NCI-H1092 (cell line): ENCODE data around the gene PTGS1.
A peak's percentile ranks its signal among the peaks of the same experiment; 100 is the strongest.
"Not testable (repeated sequence)": the region's sequence is repeated elsewhere in the genome, so short reads cannot be mapped to it uniquely, and the experiment has no call there.

Experiments
- DNase-seq: peaks from one replicate; lab custom pipeline; 2025; lab: John Stamatoyannopoulos, UW

The PTGS1 gene

GRCh38 chr9:122347348-122348287 is 23.2 kb upstream of the PTGS1 start:
- DNase-seq: no peak

GRCh38 chr9:122348288-122348777 is 22.5 kb upstream of the PTGS1 start:
- DNase-seq: no peak

DNA sequence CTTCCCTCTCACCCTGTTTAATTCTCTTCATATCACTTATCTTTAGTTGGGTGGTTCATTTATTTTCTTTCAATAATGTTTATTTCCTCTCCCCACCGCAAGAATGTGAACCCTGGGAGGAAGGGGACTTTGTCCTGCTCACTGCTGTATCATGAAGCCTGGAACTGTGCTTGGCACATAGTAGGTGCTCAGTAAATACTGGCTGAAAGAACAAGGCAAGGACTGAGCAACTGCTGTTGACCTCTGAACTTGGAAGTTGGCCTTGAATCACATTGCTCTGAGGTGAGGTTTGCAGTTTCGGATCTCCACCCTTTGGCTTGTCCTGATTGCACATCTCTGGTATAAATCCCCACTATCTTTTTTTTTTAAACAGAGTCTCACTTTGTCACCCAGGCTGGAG is 22.0 kb upstream of the PTGS1 start:
- no peak for DNase-seq

- no peak for DNase-seq
These were observed 21.6 kb upstream of the PTGS1 start for GRCh38 chr9:122349201-122349600.

DNA sequence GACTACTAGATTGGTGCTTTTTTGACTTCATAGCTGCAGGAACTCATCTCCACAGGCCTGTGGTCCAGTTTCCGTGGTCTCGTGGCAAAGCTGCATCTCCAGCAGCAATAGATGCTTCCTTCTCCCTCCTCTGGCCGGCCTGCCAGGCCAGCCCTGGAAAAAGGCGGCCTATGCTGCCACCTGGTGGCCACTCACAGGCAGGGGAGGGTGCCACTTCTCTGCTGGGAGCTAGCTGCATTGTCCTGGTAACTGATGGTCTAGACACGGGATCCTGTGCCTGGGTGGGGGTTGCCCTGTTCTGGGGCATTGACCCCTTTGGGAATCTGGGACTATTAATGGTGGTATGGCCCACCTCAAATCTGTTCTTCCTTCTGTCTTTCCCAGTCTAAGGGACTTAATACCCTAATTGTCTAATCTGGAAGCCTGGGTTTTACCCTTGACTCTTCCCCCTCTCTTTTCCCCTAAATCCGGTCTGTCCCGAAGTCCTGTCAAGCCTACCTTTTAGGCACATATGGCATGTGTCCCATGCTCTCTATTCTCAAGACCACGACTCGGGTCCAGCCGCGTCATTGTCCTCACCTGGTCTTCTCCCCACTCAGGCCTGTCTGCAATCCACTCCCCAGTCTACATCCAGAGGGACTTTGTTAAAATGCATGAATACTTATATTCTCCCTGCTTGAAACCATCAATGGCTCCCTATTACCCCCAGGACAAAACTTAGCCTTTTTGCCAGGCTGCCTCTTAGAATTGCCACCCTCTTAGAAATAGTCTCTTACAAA is 20.1 kb upstream of the PTGS1 start:
- DNase-seq: peak; percentile 63

GRCh38 chr9:122354536-122355199 is 16.2 kb upstream of the PTGS1 start:
- DNase-seq: no peak

GRCh38 chr9:122355336-122355875 is 15.4 kb upstream of the PTGS1 start:
- DNase-seq: no peak

GRCh38 chr9:122356627-122357026 is 14.2 kb upstream of the PTGS1 start:
- no peak for DNase-seq

DNA sequence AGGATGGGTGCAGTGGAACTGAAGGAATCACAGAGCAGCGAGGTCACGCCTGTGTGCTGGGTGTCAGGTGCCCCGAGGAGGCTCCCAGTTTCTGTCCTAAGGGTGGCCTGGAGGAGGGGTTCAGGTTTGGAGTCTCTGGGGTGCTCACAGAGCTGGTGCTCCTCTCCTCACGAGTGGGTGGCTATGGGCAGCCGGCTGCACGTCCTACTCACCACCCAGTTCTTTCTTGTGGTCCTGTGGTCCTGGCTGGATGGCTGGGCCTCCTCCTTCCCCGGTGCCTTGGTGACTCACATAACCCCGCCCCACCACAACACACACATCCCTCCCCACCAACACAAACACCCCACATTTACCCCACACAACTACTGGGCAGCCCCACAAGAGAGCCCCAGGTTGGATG is 9.9 kb upstream of the PTGS1 start:
- DNase-seq: no peak

DNA sequence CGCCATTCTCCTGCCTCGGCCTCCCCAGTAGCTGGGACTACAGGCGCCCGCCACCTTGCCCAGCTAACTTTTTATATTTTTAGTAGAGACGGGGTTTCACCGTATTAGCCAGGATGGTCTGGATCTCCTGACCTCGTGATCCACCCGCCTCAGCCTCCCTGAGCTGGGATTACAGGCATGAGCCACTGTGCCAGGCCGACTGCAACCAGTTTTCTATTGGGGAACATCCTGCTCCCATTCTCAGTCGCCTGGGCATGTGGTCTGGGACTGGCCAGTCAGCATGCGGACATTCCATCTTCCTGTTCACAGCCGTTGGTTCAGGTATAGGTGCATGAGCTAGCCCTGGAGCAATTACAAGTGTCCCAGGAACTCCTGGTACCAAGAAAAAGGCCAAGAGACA is 7.7 kb upstream of the PTGS1 start:
- not testable (repeated sequence) for DNase-seq

DNA sequence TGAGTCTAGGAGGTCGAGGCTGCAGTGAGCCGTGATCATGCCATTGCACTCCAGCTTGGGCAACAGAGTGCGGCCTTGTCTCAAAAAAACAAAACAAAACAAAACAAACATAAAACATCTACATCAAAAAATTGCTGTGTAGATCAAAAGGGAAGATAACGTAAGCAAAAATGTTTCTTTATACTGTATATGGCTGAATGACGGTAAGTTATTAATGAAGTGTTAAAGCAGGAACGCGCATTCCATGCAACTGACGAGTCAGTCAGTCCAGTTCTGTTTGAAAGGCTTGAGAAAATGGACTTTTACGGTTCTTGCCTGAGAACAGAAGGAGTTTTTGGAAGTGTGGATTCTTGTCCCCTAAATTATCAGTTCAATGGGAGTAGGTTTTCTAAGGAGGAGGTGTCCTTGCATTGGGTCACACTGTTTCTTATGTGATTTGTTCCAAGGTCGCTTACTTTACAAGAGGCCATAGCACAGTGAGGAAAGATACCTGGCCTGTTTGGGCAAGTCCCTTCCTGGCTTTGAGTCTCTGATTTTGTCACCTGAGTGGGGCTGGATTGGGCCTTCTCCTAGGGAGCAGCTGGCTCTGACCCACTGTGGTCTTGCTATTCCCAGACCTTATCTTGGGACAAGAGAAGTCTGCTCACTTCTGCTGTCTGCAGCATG is 6.6 kb upstream of the PTGS1 start:
- no peak for DNase-seq

GRCh38 chr9:122364783-122365150 is 6.1 kb upstream of the PTGS1 start:
- DNase-seq: no peak

DNA sequence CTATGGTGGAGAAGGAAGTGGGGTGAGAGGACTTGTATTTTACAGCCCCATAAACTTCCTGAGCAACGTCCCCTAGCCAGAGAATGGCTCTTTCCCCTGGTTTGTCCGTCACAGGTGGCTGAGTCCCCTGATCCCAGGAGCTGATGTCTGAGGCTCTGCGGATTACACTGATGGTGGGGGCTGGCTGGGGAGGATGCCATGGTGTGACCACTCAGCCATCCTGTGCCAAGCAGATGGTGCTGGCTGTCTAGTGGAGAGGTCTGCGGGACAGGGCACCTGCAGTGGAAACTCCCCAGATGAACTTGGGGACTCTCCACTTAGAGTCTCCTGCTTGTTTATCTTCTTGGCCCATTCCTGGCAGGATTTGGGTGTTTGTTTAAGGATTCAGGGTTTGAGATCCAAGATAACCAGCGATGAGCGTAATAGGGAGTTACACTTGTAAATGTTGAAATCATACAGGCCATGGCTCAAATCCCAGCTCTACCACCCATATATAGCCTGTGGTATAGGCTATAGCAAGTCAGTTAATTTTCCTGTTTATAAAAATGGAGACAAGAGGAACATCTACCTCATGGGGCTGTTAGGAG is 4.7 kb upstream of the PTGS1 start:
- DNase-seq: no peak

GRCh38 chr9:122367065-122367464 is 3.8 kb upstream of the PTGS1 start:
- DNase-seq: no peak

DNA sequence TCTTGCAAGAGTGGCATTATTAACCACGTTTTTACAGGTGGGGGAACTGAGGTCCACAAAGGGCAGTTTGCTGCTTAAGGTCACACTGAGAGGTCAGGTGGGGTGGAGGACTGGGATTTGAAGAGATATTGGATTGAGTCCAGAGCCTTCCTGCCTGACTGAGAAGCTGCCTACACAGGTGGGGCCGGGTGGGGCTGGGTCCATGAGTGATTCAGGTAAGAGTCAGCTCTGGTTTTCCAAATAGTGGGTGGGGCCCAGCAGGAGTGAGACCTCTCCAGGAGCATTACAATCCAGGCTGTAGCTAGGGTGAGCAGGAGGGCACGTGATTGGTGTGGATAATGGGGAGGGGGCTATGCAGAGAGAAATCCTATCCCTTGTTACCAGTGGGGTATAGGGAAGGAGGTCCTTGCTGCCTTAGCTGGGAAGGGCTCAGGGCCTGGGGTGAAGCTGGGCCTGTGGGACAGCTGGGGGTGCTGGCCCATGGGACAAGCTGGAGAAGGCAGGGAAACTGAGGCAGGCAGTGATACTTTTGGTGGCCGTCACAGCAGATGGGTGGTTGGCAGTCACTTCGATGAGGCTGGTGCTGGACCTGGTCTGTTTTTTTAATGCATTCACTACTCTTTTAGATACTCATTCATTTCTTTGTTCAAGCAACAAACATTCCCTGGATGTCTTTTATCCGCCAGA is 2.9 kb upstream of the PTGS1 start:
- DNase-seq: no peak

GRCh38 chr9:122368642-122369041 is 2.2 kb upstream of the PTGS1 start:
- no peak for DNase-seq

DNA sequence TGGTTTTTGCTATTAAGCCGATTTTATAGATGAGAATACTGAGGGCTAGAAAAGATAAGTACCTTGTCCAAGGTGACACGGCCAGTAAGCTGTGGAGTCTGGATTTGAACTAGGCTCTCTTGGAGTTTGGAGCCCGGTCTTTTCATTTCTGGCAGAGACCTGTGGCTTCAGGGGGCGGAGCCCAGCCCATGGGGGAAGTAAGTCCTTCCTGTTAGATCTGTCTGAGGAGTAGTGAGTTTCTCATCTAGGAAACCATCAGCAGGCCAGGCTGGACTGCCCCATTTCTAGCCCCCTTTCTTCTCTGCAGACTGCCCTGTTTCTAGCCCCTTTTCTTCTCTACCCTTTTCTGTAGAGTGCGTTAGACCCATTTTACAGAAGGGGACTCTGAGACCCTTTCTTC is 521 bp upstream of the PTGS1 start:
- no peak for DNase-seq

DNA sequence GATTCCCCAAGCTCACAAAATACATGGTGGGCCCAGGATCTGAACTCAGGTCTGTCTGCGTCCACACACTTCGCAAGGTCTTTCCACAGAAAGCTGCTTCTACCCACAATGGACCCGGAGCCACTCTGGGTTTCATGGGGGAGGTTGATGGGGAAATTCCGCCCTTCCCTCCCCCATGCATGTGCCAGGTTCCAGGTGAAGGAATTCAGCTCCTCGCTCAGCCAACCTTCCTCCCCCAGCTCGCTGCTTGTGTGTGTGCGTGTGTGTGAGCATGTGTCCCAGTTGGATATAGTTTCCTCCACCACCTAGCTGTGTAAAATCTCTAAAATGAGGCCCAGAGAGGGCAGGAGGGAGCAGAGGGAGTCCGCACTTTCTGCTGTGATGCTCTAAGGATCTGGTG is 1.0 kb downstream of the PTGS1 start:
- no peak for DNase-seq

- no peak for DNase-seq
These were observed 2.3 kb downstream of the PTGS1 start for GRCh38 chr9:122372856-122373845.
